ENCODE results near the gene SERGEF.

The SERGEF gene

GRCh38 chr11:17755891-17756290 is 257.0 kb downstream of the SERGEF start:
- TF ChIP-seq ZFX (IDR thresholded peaks at IDR 0.05): no peak
- TF ChIP-seq CTCF (conservative IDR thresholded peaks at IDR 0.05): no peak
- H3K27ac ChIP-seq: no peak overlapping the region

GRCh38 chr11:17753641-17754040 is 259.2 kb downstream of the SERGEF start:
- H3K27ac ChIP-seq: no peak overlapping the region
- TF ChIP-seq CTCF (conservative IDR thresholded peaks at IDR 0.05): no peak
- no peak for TF ChIP-seq ZFX (IDR thresholded peaks at IDR 0.05)

GRCh38 chr11:17753153-17753552 is 259.7 kb downstream of the SERGEF start:
- no peak overlapping the region for H3K27ac ChIP-seq
- TF ChIP-seq CTCF (conservative IDR thresholded peaks at IDR 0.05) (no peak), ZFX (IDR thresholded peaks at IDR 0.05) (no peak)

- TF ChIP-seq ZFX (IDR thresholded peaks at IDR 0.05): no peak
- no peak for TF ChIP-seq CTCF (conservative IDR thresholded peaks at IDR 0.05)
- H3K27ac ChIP-seq: no peak overlapping the region
Observed at GRCh38 chr11:17752144-17752543, 260.7 kb downstream of the SERGEF start.

GRCh38 chr11:17751558-17751957 is 261.3 kb downstream of the SERGEF start:
- TF ChIP-seq CTCF (conservative IDR thresholded peaks at IDR 0.05) (no peak), ZFX (IDR thresholded peaks at IDR 0.05) (no peak)
- H3K27ac ChIP-seq: no peak overlapping the region

- H3K27ac ChIP-seq: no peak overlapping the region
- TF ChIP-seq ZFX (IDR thresholded peaks at IDR 0.05) (no peak), CTCF (conservative IDR thresholded peaks at IDR 0.05) (no peak)
Observed at GRCh38 chr11:17750801-17751165, 262.1 kb downstream of the SERGEF start.

GRCh38 chr11:17750013-17750800 is 262.6 kb downstream of the SERGEF start:
- no peak for TF ChIP-seq CTCF (conservative IDR thresholded peaks at IDR 0.05)
- TF ChIP-seq ZFX (IDR thresholded peaks at IDR 0.05): no peak
- no peak overlapping the region for H3K27ac ChIP-seq
